ENCODE measurements around the gene GPAT3.

Gene GPAT3

DNA sequence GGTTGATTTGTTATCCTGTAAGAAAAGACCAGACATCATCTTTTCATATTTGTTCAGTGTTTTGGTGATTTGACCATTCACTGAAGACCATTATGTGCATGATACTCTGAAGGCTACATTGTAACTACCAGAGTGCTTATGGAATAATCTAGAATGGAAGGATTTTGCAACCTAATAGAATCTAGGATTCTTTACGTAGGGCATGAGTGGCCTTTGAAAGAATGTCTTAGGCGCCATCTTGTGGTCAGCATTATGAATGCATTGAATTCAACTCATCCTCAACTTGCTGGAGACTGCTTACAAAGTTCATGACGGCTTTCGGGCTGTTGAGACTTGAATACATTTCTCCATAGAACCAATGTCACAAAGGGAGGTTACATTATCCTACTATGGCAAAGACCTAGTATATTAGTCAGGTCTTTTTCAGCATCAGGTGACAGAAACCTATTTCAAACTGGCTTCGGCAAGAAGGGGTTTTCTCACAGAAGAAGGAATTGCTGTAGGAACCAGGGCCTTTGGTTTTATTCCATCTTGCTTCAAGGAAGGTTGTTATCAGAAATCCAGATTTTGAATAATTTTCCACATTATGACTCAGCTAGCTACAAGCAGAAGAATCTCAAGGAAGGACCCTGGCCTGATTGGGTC lies 104.1 kb downstream of the GPAT3 start:
- peak; percentile 1 to 5 for DNase-seq (ENCODE audit: low read depth in 2 of 2, low spot score in 1 of 2)

DNA sequence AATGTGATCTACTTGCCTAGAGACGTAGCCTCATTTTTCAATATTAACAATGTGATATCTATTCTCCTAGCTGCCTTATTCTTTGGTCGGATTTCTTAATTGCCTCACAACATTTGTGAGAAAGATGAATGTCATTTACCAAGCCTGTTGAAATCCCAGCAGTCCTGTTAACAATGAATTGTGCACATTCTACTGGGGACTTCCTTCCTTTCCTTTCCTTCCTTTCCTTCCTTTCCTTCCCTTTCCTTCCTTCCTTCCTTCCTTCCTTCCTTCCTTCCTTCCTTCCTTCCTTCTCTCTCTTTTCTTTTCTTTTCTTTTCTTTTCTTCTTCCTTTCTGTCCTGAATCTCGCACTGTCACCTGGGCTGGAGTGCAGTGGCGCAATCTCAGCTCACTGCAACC lies 107.1 kb downstream of the GPAT3 start:
- DNase-seq (ENCODE audit: low read depth in 2 of 2, low spot score in 1 of 2): no peak

DNA sequence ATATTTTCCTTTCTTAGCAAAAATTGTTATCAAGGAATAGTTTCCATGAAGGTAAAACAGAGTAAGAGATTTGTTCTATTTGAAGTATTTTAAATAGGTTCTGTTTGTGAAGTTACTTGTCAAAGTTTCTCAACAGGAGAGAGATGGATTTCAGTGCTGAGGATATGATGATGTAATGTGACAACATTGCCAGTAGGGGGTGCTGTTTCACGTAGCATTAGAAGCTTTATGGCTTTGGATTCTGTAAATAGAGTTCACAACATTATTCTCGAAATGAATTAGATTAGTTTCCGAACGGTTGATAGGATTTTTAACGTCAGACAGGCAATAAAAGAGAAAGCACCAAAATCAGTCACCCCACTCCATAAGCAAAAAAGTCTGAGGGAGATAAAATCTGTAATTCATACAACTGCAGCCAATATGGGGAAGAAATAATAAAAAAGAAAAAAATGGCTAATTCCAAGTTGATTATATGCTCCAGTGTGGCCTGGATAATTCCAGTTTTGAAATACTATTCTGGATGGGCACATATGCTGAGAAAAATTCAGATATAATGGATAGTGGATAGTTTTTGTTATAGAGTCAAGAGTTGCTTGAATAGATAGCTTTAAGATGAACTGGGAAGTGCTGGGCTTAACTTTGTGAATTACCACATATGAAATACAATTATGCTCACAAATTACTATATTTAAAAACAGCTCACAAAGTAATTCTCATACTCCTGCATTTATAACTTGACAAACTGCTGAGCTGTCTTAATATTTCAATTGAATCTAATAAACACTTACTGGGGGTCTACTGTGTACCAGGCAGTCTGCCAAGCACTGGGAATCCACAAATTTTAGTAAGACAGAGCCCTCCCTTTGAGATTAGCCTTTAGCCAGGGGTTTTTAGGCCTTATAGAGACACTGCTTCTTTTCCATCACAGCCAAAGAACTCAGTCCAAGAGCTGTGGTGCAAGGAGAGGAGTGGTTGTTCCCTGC lies 109.1 kb downstream of the GPAT3 start:
- no peak for DNase-seq (ENCODE audit: low read depth in 2 of 2, low spot score in 1 of 2)

DNA sequence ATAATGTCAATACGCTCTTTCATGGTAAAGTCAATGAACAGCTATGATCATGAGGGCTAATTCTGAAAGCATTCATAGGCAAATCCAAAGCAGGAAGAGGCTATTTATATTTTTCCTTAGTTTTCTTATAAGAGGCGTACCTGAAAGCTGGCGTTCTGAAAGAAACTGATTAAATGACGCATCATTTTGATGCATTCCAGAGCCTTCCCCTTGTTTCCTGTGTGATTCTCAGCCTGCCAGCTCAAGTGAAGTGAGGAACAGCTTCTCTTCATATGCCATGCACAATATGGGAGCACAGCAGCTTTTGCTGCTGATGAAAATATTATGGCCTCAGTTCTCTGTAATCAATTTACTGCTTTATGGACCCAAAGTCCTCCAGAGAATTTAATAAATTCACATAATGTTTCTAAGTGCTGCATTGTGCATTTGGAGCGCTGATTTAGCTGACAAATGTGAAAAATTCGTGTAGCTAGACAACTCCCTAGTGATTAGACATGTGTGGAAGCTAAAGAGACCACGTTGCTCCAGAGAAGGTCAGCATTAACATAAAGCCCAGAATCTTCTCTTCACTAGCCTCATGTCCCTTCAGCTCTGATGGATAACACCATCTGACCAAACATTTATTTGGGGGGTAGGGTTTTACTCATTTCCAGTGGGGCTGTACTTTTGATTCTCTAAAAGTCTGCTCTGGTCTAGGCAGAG lies 110.8 kb downstream of the GPAT3 start:
- DNase-seq (ENCODE audit: low read depth in 2 of 2, low spot score in 1 of 2): no peak

DNA sequence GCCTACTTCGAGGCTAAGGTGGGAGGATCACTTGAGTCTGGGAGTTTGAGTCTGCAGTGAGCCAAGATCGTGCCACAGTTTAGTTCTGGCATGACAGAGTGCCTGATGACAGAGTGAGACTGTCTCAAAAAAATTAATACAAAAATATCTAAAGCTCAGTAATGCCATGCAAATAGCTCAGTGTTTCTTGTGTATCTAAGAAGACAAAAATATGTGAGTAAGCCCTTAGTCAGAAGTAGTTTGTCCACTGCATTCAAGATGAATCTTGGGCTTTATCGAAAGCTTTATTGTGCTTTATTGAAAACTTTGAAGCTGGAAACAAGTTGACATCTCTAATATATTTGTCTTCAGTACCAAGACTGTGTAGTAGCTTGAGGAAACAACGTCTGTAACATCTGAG lies 115.9 kb downstream of the GPAT3 start:
- no peak for DNase-seq (ENCODE audit: low read depth in 2 of 2, low spot score in 1 of 2)
